Ovary (tissue), 9 donors: ENCODE data around the gene CYP21A2. TPM values are rescaled to one million over a fixed set of nuclear protein-coding genes. Genes with fewer than 3 reads are reported as not detected.

Experiments used
- DNase-seq, 5 donors: peaks; one replicate each; pipeline ENCODE4 v3.0.0-alpha.2; 2019 to 2020
- H3K27ac ChIP-seq, 2 donors: fragments of 200-600 bp; one replicate each; pipeline versions ENCODE4 v1.5.1 to v1.8.0; 2019 to 2022
- H3K27me3 ChIP-seq: fragments of 200-600 bp; one replicate; pipeline ENCODE4 v1.8.0; 2022
- H3K36me3 ChIP-seq: fragments of 200-600 bp; sonication (generic); one replicate; pipeline ENCODE4 v1.5.1; 2019
- H3K4me1 ChIP-seq: one replicate; pipeline ENCODE4 v1.8.1; 2013; ENCODE audit warnings: mild to moderate bottlenecking, moderate library complexity; ENCODE audit not compliant: insufficient read depth
- H3K4me3 ChIP-seq: fragments of 200-600 bp; sonication (generic); one replicate; pipeline ENCODE4 v1.5.1; 2017
- H3K9me3 ChIP-seq, 2 donors: fragments of 200-600 bp in 1 of 2; sonication (generic) in 1 of 2; one replicate each; pipeline versions ENCODE4 v1.5.1 to v1.8.1; 2013 to 2019; ENCODE audit warnings: mild to moderate bottlenecking in 1 of 2, moderate library complexity in 1 of 2
- EP300 ChIP-seq: sonication (generic); formaldehyde crosslinking; IDR thresholded peaks from one replicate; pipeline ENCODE4 v1.6.1; 2017; ENCODE audit warnings: antibody characterized with exemption
- POLR2A ChIP-seq: fragments of 450-650 bp; IDR thresholded peaks from one replicate; pipeline ENCODE4 v1.6.1; 2017; ENCODE audit warnings: antibody characterized with exemption, mild to moderate bottlenecking, moderate library complexity
- WGBS, 3 donors: extraction: QIAGEN DNeasy Blood & Tissue Kit in 1 of 3; methylation state at CpG; one replicate each; pipeline versions ENCODE4 v1.1.5 to v1.1.7; 2013 to 2017; 5-methylcytosine and 5-hydroxymethylcytosine counted together
- intact Hi-C, 4 donors: fragments of 100-400 bp; cut with DNase I; formaldehyde crosslinking; loops; one replicate each; pipeline versions ENCODE4 v1.11.0 to v1.15.1; 2022 to 2023
- polyA plus RNA-seq, 2 donors: library from polyadenylated mRNA; stranded (reverse); fragments of 200-250 nt in 1 of 2; fragments of 350-450 nt in 1 of 2; fragmentation: Illumina TruSeq in 1 of 2; extraction: RNeasy Lipid Tissue Mini Kit (QIAGEN cat#74804) in 1 of 2; gene quantifications; one replicate each; pipeline ENCODE4 v1.2.3, GENCODE V29; 2013 to 2014
- total RNA-seq, 7 donors: library from RNA; depleted of rRNA in 2 of 7; stranded (reverse); fragments of >200 nt in 2 of 7; fragmentation: NEBNext Ultra II Directional in 3 of 7; extraction: Animal tissue kit (Norgen Biotek cat#: 25700) in 3 of 7; gene quantifications; one replicate each; pipeline versions ENCODE4 v1.1.0 to v1.2.4, GENCODE V29; 2016 to 2023
- TF ChIP-seq, protein P1 (sequence below), 3 donors: fragments of 450-650 bp in 2 of 3; fragments of 200-600 bp in 1 of 3; IDR thresholded peaks; one replicate each; pipeline versions ENCODE4 v1.5.1 to v1.8.0; 2016 to 2022; ENCODE audit warnings: antibody characterized with exemption in 3 of 3, mild to moderate bottlenecking in 1 of 3
- donor health status: DM: no; HTN: no; CAD: no; lungs with moderate emphysema.
- donor health status: DM: no; HTN: no; CAD: no.
- donor health status: Bipolar disorder and iron deficiency.
- donor health status: DM: yes; HTN: yes; CAD: no.
- donor health status: DM: no; HTN: no; CAD: no.
- donor health status: DM: yes; HTN: yes; CAD: no.

Gene CYP21A2
- total and polyA plus RNA-seq, 9 donors, result 1.9 to 21.7 (median 7.5) TPM

DNA sequence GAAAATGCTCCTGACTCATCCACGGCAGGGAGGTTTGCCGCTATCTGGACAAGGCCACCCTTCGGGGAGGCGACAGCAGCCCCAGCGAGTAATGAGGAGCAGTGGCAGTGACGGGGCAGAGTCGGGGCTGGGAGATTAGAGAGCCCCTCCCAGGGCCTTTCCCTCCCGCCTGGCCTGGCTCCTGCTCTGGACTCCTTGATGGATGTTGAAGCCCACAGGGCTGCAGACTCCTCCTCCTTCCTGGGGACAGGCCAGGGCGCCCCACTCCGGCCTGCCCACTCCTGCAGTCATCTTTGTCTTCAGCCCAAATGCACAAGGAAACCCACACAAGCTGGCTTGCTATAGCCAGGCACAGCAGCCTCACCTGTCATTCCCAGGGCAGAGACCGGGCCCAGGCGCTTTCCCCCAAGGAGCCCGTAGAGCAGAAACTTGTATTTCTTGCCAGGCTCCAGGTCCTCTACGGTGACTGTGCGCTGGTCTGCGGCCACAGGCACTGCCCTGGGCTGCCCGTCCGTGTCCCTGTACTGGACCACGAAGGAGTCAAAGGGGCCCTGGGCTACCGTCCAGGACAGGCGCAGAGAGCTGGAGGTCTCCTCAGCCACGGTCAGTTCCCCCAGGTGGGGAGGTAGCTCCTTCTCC lies 7.7 kb downstream of the CYP21A2 start:
- Histone ChIP-seq H3K36me3 (no peaks in the 10 kb centered on the region), H3K27me3 (no peaks in the 10 kb centered on the region), H3K4me1 (peaks cover 10% of the 10 kb centered on the region), H3K9me3 (no peaks in the 10 kb centered on the region), H3K27ac (peak overlapping the region; percentile 73 to 83), H3K4me3 (no peak overlapping the region)
- 72 to 84% (median 74%) methylated on average over 14 to 22 of the region's 22 CpGs for WGBS, 3 donors
- intact Hi-C loops, result loop anchor here in 1 of 4 donors (2.0 kb wide), 1 partner anchor 67 kb away; no protein-coding TSS in a partner anchor
- TF ChIP-seq EP300, result no peak
- TF ChIP-seq, protein P1, sequence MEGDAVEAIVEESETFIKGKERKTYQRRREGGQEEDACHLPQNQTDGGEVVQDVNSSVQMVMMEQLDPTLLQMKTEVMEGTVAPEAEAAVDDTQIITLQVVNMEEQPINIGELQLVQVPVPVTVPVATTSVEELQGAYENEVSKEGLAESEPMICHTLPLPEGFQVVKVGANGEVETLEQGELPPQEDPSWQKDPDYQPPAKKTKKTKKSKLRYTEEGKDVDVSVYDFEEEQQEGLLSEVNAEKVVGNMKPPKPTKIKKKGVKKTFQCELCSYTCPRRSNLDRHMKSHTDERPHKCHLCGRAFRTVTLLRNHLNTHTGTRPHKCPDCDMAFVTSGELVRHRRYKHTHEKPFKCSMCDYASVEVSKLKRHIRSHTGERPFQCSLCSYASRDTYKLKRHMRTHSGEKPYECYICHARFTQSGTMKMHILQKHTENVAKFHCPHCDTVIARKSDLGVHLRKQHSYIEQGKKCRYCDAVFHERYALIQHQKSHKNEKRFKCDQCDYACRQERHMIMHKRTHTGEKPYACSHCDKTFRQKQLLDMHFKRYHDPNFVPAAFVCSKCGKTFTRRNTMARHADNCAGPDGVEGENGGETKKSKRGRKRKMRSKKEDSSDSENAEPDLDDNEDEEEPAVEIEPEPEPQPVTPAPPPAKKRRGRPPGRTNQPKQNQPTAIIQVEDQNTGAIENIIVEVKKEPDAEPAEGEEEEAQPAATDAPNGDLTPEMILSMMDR (IDR thresholded peaks at IDR 0.05), result no peak
- TF ChIP-seq POLR2A, result no peak
- DNase-seq, result peak in 2 of 5 donors; percentile 37 to 58

DNA sequence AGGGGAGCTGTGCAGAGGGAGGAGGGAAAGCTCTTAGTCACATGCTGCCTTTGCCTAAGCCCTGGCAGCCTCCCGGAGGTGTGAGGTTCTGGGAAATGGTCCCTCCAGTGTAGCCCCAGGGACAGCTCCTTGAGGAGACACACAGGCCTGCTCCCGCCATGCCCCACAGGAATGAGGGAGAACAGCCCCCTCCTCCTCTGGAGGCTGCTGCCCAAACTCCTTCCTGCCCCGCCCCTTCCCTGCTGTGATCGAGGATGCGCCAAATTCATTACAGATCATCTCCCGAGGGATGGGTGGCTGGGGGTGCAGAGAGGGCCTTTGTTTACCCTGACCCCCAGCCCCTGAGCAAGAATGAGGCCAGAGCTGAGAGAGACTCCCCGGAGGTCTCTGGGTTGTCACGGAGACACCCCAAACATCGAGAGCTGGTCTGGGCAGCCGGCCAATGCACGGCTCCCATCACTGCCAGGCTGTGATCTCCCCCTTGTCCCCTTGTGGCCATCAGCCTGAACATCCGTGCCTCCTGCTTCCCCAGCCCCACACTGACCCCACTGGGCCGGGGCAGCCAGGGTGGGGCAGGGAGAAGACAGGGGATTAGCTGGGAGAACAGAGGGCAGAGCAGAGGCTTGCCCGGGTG lies 8.4 kb downstream of the CYP21A2 start:
- no peak overlapping the region for H3K4me3 ChIP-seq
- WGBS, 3 donors, result 28 to 40% (median 33%) methylated on average over 14 of the region's 14 CpGs
- H3K4me1 ChIP-seq, result peaks cover 10% of the 10 kb centered on the region
- H3K27me3 ChIP-seq, result no peaks in the 10 kb centered on the region
- H3K27ac ChIP-seq, result peak overlapping the region; percentile 73 to 83
- peak; percentile 67 to 78 (median 77) for DNase-seq
- H3K36me3 ChIP-seq, result no peaks in the 10 kb centered on the region
- no peaks in the 10 kb centered on the region for H3K9me3 ChIP-seq
- intact Hi-C loops, result loop anchor here in 1 of 4 donors (2.0 kb wide), 1 partner anchor 66 kb away; no protein-coding TSS in a partner anchor
- TF ChIP-seq POLR2A (no peak), EP300 (no peak)
- TF ChIP-seq, protein P1 (IDR thresholded peaks at IDR 0.05), result no peak

DNA sequence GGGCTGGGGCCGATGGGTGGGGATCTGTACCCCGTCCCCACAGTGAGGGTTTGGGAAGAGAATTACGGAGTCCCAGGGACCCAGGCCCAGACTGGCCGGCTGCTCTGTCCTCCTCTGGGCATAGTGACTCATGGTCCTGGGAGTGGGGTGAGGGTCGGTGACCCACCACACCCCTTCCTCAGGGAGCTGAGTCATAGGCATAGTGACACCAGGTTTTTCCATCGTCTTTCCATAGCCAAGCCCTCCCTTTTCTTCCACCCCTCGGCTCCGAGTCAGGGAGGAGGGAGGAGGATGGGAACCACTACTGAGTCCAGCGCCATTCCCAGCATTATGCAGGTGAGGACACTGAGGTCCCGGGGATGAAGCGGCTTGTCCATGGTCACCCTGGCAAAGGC lies 8.9 kb downstream of the CYP21A2 start:
- DNase-seq, result peak in 4 of 5 donors; percentile 67 to 88 (median 72)
- 35 to 38% (median 37%) methylated on average over 11 of the region's 11 CpGs for WGBS, 3 donors
- no peak overlapping the region for H3K4me3 ChIP-seq
- H3K27me3 ChIP-seq, result no peaks in the 10 kb centered on the region
- intact Hi-C loops, result loop anchor here in 1 of 4 donors (2.0 kb wide), 1 partner anchor 66 kb away; no protein-coding TSS in a partner anchor
- H3K4me1 ChIP-seq, result peaks cover 10% of the 10 kb centered on the region
- no peaks in the 10 kb centered on the region for H3K36me3 ChIP-seq
- TF ChIP-seq, protein P1 (IDR thresholded peaks at IDR 0.05), result no peak
- TF ChIP-seq POLR2A (peak; percentile 19), EP300 (peak; percentile 30)
- H3K27ac ChIP-seq, result peak overlapping the region; percentile 73 to 83
- H3K9me3 ChIP-seq, result no peaks in the 10 kb centered on the region

DNA sequence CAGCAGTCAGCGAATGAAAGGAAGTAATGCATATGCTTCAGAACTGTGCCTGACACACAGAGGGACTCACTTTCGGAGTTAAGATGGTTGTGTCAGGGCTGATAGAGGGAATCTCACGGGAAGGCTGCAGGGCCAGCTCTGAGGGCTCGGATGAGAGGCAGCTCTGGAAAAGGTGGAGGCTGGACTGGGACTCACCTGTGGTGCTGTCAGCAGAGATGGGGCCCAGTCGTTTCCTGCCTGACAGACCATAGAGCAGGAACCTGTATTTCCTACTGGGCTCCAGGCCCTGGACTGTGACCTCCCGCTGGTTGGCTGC lies 9.3 kb downstream of the CYP21A2 start:
- 79 to 85% (median 81%) methylated on average over 6 of the region's 6 CpGs for WGBS, 3 donors
- intact Hi-C loops, result loop anchor here in 1 of 4 donors (2.0 kb wide), 1 partner anchor 65 kb away; no protein-coding TSS in a partner anchor
- peak overlapping the region; percentile 73 to 83 for H3K27ac ChIP-seq
- no peak for TF ChIP-seq POLR2A
- TF ChIP-seq, protein P1 (IDR thresholded peaks at IDR 0.05), result no peak
- no peak for TF ChIP-seq EP300
- DNase-seq, result peak in 1 of 5 donors; percentile 40
- no peaks in the 10 kb centered on the region for H3K9me3 ChIP-seq
- H3K4me3 ChIP-seq, result no peak overlapping the region
- no peaks in the 10 kb centered on the region for H3K36me3 ChIP-seq
- no peaks in the 10 kb centered on the region for H3K27me3 ChIP-seq
- peaks cover 10% of the 10 kb centered on the region for H3K4me1 ChIP-seq
